HG02840 (cell line): Measurements from ENCODE around the gene ELAVL4.
"Not testable (repeated sequence)": the region's sequence is repeated elsewhere in the genome, so short reads cannot be mapped to it uniquely, and the experiment has no call there.

Source experiments
- ATAC-seq: cut with Tn5 transposase; IDR thresholded peaks from one replicate; pipeline ENCODE4 v1.9.1; 2021; ENCODE audit warnings: mild to moderate bottlenecking, moderate library complexity, moderate number of reproducible peaks; ENCODE audit not compliant: unreplicated experiment, low FRiP score

The ELAVL4 gene

GRCh38 chr1:50112193-50112592, 3.5 kb downstream of the ELAVL4 start:
- ATAC-seq = no peak

- no peak for ATAC-seq
These were observed 14.4 kb downstream of the ELAVL4 start for GRCh38 chr1:50123071-50123470.

- ATAC-seq = no peak
These were observed 18.4 kb downstream of the ELAVL4 start for GRCh38 chr1:50126927-50127715.

- ATAC-seq = no peak
These were observed 20.5 kb downstream of the ELAVL4 start for GRCh38 chr1:50129201-50129600.

- no peak for ATAC-seq
These were observed 23.7 kb downstream of the ELAVL4 start for GRCh38 chr1:50132347-50132894.

- no peak for ATAC-seq
These were observed 27.0 kb downstream of the ELAVL4 start for GRCh38 chr1:50135716-50136115.

- ATAC-seq = no peak
These were observed 30.8 kb downstream of the ELAVL4 start for GRCh38 chr1:50139339-50140181.

GRCh38 chr1:50140182-50140447, 31.4 kb downstream of the ELAVL4 start:
- no peak for ATAC-seq

- ATAC-seq = no peak
These were observed 38.6 kb downstream of the ELAVL4 start for GRCh38 chr1:50147191-50147850.

GRCh38 chr1:50148142-50148923, 39.6 kb downstream of the ELAVL4 start:
- ATAC-seq = no peak

GRCh38 chr1:50152236-50152635, 43.5 kb downstream of the ELAVL4 start:
- no peak for ATAC-seq

GRCh38 chr1:50155541-50155940, 46.8 kb downstream of the ELAVL4 start:
- no peak for ATAC-seq

- no peak for ATAC-seq
These were observed 47.7 kb downstream of the ELAVL4 start for GRCh38 chr1:50156241-50157010.

GRCh38 chr1:50157306-50157941, 48.7 kb downstream of the ELAVL4 start:
- no peak for ATAC-seq

GRCh38 chr1:50158421-50158820, 49.7 kb downstream of the ELAVL4 start:
- no peak for ATAC-seq

- ATAC-seq = no peak
These were observed 55.0 kb downstream of the ELAVL4 start for GRCh38 chr1:50163680-50164079.

- ATAC-seq = not testable (repeated sequence)
These were observed 57.6 kb downstream of the ELAVL4 start for GRCh38 chr1:50166351-50166750.

- ATAC-seq = no peak
These were observed 63.6 kb downstream of the ELAVL4 start for GRCh38 chr1:50172299-50172698.

GRCh38 chr1:50174101-50174500, 65.4 kb downstream of the ELAVL4 start:
- no peak for ATAC-seq
